ENCODE data around the gene PARD3. TPM values are rescaled to one million over a fixed set of nuclear protein-coding genes. Genes with fewer than 3 reads are reported as not detected.

The PARD3 gene
- total RNA-seq, 2 experiments from 2014 or later: 0.53 to 0.71 TPM

- ATAC-seq (ENCODE audit: poor library complexity) (no peak), DNase-seq (no peak)
- intact Hi-C loops (cut with DNase I, micrococcal nuclease): no loop called here
- H3K4me1 Mint-ChIP-seq (ENCODE audit: low read depth): no peaks in the 10 kb centered on the region
- CTCF ChIA-PET: no interaction called here
- H3K27me3 ChIP-seq (ENCODE audit: control insufficient read depth in 1 of 2, insufficient read depth in 2 of 2, low read length in 2 of 2): no peaks in the 10 kb centered on the region
- no peaks in the 10 kb centered on the region for H3K9me3 Mint-ChIP-seq
- H3K36me3 Mint-ChIP-seq (ENCODE audit: low read depth): no peaks in the 10 kb centered on the region
- no peaks in the 10 kb centered on the region for H3K36me3 ChIP-seq (ENCODE audit: insufficient read depth, low read length)
- H3K9me3 ChIP-seq (ENCODE audit: control insufficient read depth in 1 of 2, insufficient read depth in 1 of 2, low read length in 2 of 2): peaks cover 0 to 2% of the 10 kb centered on the region in 2 experiments
- no peaks in the 10 kb centered on the region for H3K4me1 ChIP-seq (ENCODE audit: insufficient read depth, low read length)
- no peak overlapping the region for H3K4me3 Mint-ChIP-seq
- POLR2A ChIA-PET: no interaction called here
- no peak for TF ChIP-seq CTCF (IDR thresholded peaks at IDR 0.05)
- no peak overlapping the region for H3K27ac Mint-ChIP-seq
- no peaks in the 10 kb centered on the region for H3K27me3 Mint-ChIP-seq
- no peak overlapping the region for H3K4me3 ChIP-seq (ENCODE audit: low read length)
- H3K27ac ChIP-seq (ENCODE audit: low read depth in 1 of 2, low read length in 2 of 2): no peak overlapping the region
These were observed 491.9 kb downstream of the PARD3 start for GRCh38 chr10:34323192-34323591.

- Mint-ChIP-seq H3K9me3 (no peaks in the 10 kb centered on the region), H3K27ac (no peak overlapping the region), H3K4me3 (no peak overlapping the region), H3K4me1 (ENCODE audit: low read depth) (no peaks in the 10 kb centered on the region), H3K27me3 (no peaks in the 10 kb centered on the region), H3K36me3 (ENCODE audit: low read depth) (no peaks in the 10 kb centered on the region)
- DNase-seq: no peak
- no peaks in the 10 kb centered on the region for H3K4me1 ChIP-seq (ENCODE audit: insufficient read depth, low read length)
- intact Hi-C loops (cut with DNase I, micrococcal nuclease): no loop called here
- no peak overlapping the region for H3K4me3 ChIP-seq (ENCODE audit: low read length)
- TF ChIP-seq CTCF (IDR thresholded peaks at IDR 0.05): no peak
- H3K27me3 ChIP-seq (ENCODE audit: control insufficient read depth in 1 of 2, insufficient read depth in 2 of 2, low read length in 2 of 2): no peaks in the 10 kb centered on the region
- ChIA-PET POLR2A (no interaction called here), CTCF (no interaction called here)
- no peaks in the 10 kb centered on the region for H3K36me3 ChIP-seq (ENCODE audit: insufficient read depth, low read length)
- no peak overlapping the region for H3K27ac ChIP-seq (ENCODE audit: low read depth in 1 of 2, low read length in 2 of 2)
- ATAC-seq (ENCODE audit: poor library complexity): no peak
- H3K9me3 ChIP-seq (ENCODE audit: control insufficient read depth in 1 of 2, insufficient read depth in 1 of 2, low read length in 2 of 2): no peaks in the 10 kb centered on the region
These were observed 494.8 kb downstream of the PARD3 start for GRCh38 chr10:34320265-34320664.

- H3K9me3 ChIP-seq (ENCODE audit: control insufficient read depth in 1 of 2, insufficient read depth in 1 of 2, low read length in 2 of 2): no peaks in the 10 kb centered on the region
- no peak for ATAC-seq (ENCODE audit: poor library complexity)
- ChIA-PET CTCF (no interaction called here), POLR2A (no interaction called here)
- no peak overlapping the region for H3K27ac ChIP-seq (ENCODE audit: low read depth in 1 of 2, low read length in 2 of 2)
- H3K4me3 ChIP-seq (ENCODE audit: low read length): no peak overlapping the region
- no peaks in the 10 kb centered on the region for H3K27me3 ChIP-seq (ENCODE audit: control insufficient read depth in 1 of 2, insufficient read depth in 2 of 2, low read length in 2 of 2)
- intact Hi-C loops (cut with DNase I, micrococcal nuclease): no loop called here
- Mint-ChIP-seq H3K4me3 (no peak overlapping the region), H3K27me3 (no peaks in the 10 kb centered on the region), H3K9me3 (no peaks in the 10 kb centered on the region), H3K27ac (no peak overlapping the region), H3K4me1 (ENCODE audit: low read depth) (peaks cover 3% of the 10 kb centered on the region), H3K36me3 (ENCODE audit: low read depth) (no peaks in the 10 kb centered on the region)
- no peak for TF ChIP-seq CTCF (IDR thresholded peaks at IDR 0.05)
- DNase-seq: no peak
- H3K4me1 ChIP-seq (ENCODE audit: insufficient read depth, low read length): no peaks in the 10 kb centered on the region
- H3K36me3 ChIP-seq (ENCODE audit: insufficient read depth, low read length): no peaks in the 10 kb centered on the region
These were observed 495.8 kb downstream of the PARD3 start for GRCh38 chr10:34319197-34319846.
